RPMI8226 (cell line): ENCODE results near the gene ZNF76.

Experiments
- DNase-seq: peaks from one replicate; pipeline ENCODE4 v3.0.0-alpha.2; 2015

The ZNF76 gene

DNA sequence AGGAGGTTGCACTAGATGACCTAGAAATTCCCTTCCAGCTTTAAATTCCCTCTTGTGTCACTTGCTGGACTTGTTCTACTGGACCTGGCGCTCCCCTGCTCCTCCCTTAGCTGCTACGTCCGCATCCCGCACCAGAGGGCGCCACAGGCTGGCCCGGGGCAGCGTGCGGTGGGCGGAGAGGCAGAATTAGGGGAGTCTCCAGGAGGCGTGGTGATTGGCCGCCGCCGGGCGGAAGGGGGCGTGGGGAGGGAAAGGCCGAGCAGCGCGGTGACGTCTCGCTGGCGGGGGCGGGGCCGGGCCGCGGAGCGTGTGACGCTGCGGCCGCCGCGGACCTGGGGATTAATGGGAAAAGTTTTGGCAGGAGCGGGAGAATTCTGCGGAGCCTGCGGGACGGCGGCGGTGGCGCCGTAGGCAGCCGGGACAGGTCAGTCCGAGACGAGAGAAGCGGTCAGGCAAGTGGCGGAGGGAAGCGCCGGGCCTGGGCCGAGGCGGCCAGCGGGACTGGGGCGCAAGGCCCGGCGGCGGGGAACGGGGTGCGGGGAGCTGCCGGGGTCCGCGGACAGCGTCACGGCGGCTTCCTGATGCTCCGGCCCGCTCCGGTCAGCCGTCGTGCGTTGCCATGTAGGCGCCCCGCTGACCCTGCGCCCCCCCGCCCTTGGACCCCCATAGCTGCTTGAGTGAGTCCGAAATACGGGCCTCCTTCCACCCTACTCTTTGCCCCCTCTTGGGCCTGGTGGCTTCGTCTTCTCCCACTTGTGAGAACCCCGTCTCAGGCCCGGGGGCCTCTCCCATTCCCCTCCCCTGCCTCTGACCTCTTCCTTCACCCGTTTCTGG, 82.9 kb downstream of the ZNF76 start, which contains the start of gene PPARD:
Gene PPARD, plus strand, starts transcription at position 301 of the 834 bp plus-strand sequence. CDS start 68,530 bp downstream, outside the sequence.
- peak; percentile 97 for DNase-seq

DNA sequence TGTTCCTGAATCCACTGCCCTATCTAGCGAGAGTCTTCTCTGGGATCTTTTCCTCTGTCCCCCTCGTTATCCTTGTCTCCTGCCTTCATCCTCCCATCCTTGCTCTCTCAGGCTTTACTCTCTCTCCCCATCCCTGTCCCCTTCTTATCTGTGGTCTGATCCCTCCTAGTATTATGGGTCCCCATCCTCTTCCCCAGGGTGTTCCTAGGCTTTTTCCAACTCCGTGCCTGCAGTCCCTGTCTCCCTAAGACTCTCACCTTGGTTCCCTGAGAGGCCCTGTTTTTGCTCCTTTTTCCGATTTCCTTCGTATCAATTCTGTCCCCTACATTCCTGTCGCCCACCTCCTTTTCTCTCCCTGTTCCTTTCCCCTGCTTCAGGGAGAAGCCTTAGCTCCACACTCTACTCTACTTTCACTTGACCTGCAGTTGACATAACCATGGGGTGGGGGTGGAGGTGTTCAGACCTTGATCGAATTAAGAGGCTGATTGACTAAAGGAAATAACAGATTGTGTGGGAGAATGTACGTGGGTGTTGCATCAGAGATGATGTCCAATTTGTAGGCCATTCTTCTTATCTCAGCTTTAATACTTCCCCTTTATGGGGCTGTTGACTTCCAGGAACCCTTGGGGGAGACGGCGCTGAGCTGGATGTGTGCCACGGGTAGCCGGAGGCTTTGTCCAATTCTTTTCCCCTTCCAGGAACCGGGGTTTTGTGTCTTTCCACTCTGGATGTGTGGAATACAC, 83.7 kb downstream of the ZNF76 start:
- no peak for DNase-seq

DNA sequence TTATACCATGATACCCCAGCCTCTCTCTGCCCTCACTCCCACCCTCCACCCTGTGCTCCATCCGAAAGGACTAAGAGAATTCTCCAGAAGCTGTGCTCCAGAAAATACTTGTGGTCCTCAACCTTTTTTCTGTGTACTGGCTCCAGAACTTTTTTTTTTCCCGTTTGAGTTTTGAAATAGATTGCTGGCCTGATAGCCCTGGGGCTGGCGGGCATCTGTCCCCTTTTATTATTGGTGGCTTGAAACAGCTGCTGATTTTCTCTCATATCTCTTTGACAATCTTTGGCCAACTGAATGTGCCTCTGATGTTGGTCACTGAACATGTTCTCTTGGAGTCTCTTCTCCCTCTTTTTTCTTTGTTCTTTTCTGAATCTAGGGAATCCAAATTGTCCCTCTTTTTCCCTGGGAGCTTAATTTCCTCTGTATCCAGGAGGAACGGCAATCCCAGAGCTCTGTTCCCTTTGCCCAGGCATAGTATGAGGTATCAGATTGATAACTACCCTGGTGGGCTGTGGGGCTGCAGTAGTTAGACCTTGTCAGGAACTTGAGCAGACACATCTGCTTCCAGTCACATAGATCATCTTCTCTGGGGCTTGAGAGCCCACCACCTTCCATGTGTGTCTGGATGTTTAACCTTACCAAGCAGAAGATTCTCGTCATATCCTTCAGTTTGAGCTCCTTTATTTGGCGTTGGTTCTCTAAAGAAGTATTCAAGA, 84.5 kb downstream of the ZNF76 start:
- no peak for DNase-seq
